Right ventricle myocardium superior (tissue), 1 donor: ENCODE data around the gene SS18L1. TPM values are rescaled to one million over a fixed set of nuclear protein-coding genes. Genes with fewer than 3 reads are reported as not detected.
"Not testable (repeated sequence)": the region's sequence is repeated elsewhere in the genome, so short reads cannot be mapped to it uniquely, and the experiment has no call there.

Source experiments
- ATAC-seq: fragments of 200-7000 bp; cut with Tn5 transposase; one replicate; pipeline ENCODE4 v1.9.1; 2020; ENCODE audit warnings: mild to moderate bottlenecking; ENCODE audit not compliant: poor library complexity
- DNase-seq: peaks from one replicate; pipeline ENCODE4 v3.0.0-alpha.2; 2020
- intact Hi-C: fragments of 100-400 bp; cut with DNase I; formaldehyde crosslinking; loops from one replicate; pipeline ENCODE4 v1.11.2; 2022
- total RNA-seq: library from RNA; stranded (reverse); fragmentation: NEBNext Ultra II Directional; extraction: Animal tissue kit (Norgen Biotek cat#: 25700); gene quantifications from one replicate; pipeline ENCODE4 v1.2.1, GENCODE V29; 2021
- donor health status: DM: no; HTN: yes; CAD: no; lungs with severe emphysema.

The SS18L1 gene
- total RNA-seq, 1 donor from 2014 or later: 8.9 TPM

DNA sequence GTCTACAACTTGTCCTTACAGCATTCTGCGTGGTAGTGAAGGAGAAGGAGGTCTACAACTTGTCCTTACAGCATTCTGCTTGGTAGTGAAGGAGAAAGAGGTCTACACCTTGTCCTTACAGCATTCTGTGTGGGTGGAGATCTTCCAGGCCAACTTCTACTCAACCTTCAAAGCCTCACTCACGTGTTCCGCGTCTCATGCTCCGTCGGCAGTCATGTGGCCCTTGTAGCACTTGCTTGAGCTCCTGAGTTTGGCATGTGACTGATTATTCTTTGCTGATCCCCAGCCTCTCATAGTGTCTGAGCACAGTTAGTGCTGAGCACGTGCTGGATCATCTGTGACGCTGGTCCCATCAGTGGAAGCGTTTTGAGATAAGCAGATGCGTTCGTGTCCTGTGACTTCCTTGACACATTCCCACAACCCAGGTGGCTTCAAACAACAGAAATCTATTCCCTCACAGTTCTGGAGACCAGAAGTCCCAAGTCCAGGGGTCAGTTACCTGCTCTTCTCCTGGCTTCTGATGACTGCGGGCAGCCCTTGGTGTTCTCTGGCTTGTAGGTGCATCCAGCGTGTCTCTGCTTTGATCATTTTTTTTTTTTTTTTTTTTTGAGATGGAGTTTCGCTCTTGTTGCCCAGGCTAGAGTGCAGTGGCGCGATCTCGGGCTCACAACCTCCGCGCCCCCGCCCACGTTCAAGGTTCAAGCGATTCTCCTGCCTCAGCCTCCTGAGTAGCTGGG is 2.6 kb downstream of the SS18L1 start:
- DNase-seq (no peak), ATAC-seq (no peak)
- intact Hi-C loops: no loop called here

DNA sequence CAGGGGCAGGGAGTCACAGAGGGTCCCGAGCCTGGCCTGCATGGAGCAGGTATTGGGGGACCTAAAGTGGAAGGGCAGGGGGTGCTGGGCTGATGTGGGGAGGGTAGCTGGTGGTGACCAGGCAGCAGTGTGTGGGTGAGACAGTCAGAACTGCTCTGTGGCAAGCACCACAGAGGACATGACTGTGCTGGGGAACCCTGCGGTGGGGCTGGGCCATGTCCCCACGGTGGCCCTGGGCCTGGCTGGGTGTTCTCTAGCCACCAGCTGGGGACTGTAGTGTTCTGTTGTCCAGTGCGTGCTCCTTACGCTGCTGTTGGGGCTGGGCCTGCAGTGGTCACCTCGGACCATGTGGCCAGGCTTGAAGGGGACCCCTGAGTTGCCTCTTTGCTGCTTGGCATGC is 3.6 kb downstream of the SS18L1 start:
- intact Hi-C loops: no loop called here
- no peak for DNase-seq
- ATAC-seq: no peak

DNA sequence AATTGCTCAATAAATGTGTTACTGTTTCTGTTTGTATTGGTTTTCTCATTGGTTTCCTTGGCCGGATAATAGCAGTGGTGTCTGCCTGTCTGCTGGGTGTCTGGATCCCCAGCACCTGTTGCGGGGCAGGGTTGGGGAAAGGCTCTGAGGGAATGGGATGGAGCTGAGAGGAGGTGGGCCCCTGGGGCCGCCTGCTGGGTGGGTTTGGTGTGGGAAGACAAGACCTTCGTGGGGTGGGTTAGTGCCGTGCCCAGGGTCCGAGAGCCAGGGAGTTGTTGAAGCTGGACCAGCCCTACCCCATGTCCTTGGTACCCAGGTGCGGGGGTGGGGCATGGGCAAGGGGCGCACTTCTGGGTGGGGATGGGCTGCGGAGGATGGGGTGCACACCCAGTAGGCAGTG is 4.0 kb downstream of the SS18L1 start:
- ATAC-seq: no peak
- intact Hi-C loops: no loop called here
- no peak for DNase-seq

DNA sequence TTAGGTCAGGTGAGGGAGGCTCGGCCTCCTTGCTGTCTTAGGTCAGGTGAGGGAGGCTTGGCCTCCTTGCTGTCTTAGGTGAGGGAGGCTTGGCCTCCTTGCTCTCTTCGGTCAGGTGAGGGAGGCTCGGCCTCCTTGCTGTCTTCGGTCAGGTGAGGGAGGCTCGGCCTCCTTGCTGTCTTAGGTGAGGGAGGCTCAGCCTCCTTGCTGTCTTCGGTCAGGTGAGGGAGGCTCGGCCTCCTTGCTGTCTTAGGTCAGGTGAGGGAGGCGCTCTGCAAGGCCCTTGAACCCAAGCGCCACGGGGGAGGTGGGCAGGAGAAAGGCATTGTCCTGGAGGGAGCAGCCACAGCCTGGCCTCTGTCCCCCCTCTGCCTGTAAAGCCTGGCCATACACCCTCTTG is 4.8 kb downstream of the SS18L1 start:
- ATAC-seq, intact Hi-C loops, DNase-seq: not testable (repeated sequence)

DNA sequence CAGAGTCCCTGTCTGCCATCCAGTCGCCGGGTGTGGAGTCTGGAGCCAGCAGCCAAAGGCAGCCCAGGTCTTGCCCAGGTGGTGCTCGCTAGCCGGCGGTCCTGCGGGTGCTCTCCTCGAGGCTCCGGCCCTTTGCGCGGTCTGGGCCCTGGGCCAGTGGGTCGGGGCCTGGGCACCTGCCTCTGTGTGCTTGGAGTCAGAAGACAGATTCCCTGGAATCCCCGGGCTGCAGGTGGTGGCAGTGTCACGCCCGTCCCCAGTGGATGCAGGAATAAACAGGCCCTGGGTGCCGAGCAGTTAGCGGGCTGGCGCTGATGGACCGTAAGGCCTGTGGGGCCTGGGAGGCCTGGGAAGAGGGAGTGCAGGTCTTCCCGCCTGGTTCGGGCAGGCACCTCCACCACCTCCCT is 5.3 kb downstream of the SS18L1 start:
- ATAC-seq: no peak

DNA sequence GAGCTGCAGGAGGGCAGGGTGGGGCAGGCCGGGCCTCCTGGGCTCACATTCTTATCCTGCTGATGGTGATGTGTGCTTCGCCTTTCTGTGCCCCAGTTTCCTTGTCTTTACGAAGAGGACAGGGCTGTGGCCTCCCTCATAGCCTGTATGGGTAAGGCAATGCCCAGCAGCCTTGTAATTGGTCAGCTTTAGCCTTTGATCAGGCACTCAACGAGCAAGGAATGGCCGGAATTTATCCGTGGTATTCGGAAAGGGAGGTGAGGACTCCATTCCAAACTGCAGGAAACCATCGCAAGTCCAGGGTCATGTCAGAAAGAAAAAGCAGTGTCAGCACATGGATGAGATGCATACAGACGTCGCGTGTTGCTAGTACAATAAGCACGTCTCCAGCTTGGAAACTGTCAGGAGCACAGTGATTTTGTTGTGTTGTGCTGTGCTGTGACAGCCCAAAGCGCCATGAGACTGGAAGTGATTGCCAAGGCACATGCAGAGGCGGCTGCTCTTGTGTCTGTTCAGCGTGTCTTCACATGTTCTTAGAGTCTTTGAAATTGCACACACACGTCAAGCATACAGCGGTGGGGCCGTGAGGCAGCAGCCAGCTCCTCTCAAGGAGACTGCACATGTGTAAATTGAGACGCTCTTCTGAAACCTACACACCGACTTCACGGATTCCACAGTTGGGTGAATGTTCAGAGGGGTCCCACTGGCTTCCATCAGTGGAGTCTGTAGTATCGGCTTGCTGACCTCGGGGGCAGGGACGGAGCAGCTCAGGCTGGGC is 6.2 kb downstream of the SS18L1 start:
- intact Hi-C loops: no loop called here
- no peak for DNase-seq
- ATAC-seq: no peak

More for the DNA sequence above, 5.3 kb downstream of the SS18L1 start:
- intact Hi-C loops: no loop called here
- no peak for DNase-seq

DNA sequence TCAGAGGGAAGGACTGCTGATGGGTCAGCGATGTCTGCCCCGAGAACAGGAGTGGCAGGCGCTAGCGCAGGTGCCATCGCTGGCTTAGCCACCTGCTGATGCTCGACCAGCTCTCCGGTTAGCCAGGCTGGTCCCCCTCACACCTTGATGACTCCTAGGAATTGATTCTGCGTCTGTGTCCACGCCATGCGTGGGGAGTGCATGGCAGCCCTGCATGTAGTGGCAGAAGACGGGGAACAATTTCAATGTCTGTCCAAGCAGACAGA is 6.7 kb downstream of the SS18L1 start:
- intact Hi-C loops: no loop called here
- no peak for ATAC-seq
- DNase-seq: no peak

DNA sequence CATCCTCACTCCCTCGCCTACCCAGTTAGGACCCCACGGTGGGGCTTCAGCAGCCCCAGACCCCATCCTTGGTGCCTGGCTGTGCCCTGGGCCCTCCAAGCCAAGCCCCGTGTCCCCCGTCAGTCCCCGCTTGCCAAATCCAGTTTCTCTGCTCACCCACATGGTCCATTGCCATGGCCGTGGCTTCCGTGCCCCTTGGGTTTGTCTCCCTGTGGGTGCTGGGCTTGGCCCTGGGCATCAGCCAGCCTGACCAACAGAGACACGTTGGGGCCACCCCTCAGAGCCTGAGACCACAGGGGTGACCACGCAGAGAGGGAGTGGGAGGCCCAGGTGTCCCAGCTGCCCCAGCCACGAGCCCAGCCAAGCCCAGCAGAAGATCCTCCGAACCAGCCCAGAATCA is 7.7 kb downstream of the SS18L1 start:
- ATAC-seq (no peak), DNase-seq (no peak)
- intact Hi-C loops: no loop called here

DNA sequence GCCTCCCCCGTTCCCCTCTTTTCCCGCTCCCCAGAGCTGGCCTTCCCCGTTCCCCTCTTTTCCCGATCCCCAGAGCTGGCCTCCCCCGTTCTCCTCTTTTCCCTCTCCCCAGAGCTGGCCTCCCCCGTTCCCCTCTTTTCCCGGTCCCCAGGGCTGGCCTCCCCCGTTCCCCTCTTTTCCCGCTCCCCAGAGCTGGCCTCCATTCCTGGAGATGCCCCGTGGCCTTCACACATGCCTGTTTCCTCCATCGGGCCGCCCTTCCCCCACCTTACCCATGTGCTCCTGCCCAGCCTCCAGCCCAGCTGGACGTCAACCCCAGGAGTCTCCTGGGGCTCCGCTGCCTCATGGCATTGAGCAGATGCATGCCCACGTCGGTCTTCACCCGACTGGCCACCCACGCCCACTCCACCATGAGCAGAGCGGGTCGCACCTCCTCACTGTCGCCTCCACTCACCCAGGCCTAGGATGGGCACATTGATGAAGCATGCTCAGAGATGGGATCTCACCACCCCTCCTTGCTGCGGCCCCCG is 8.3 kb downstream of the SS18L1 start:
- ATAC-seq (no peak), DNase-seq (no peak)
- intact Hi-C loops: no loop called here

DNA sequence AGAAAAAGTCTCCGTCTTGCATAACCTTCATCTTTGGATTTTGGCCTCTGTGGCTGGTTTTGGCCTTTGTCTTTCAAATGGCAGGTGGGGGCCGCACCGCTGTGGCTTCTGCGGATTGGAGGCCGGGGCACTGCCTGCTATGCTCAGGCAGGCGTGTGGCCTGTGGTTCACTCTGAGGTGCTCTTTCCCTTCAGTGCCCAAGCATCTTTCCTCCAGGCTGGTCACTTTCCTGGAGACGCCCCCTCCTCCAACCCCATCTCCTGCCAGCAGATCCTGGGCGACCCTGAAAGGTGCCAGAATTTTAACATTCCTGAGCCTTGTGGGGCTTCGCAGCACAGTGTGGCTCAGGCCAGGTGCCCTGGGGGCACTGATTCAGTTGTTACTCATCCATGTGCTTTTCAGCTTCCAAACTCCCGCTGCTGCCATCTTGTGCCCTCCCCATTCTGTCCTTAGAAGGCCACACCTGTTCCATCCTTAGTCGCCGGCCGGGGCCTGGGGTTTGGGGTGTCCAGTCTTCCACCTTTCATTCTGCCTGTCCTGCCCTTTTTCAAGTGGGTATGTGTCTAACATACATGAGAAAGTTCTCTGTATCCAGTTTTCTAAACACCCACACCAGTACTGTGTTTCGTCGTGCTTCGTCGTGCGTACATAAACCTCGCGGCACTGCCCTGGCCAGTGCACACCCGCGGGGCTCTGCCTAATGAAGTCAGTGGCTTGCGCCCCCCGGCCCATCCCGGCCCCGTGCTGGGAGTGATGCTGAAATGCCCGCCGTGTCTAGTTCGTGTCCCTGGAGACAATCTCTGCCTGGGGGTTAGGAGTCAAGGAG is 12.1 kb downstream of the SS18L1 start:
- ATAC-seq (no peak), DNase-seq (no peak)
- intact Hi-C loops: loop anchor here (5.0 kb wide), 1 partner anchor 143 kb away; no protein-coding TSS in a partner anchor

DNA sequence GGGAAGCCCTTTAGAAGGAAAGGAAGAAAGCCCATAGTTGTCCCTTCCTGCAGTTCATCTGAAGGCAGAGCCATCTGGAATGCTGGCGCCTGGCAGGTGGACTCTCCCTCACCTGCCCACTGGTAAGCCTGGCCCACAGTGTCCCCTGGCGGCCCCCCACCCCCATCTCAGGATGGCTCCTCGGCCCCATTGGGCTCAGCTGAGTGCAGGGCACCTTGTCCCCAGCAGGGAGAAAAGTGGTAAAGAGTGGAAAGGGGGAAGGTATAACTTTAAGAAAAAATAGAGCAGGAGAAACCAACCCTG is 12.6 kb downstream of the SS18L1 start:
- no peak for ATAC-seq
- no peak for DNase-seq
- intact Hi-C loops: loop anchor here (5.0 kb wide), 1 partner anchor 144 kb away; no protein-coding TSS in a partner anchor

DNA sequence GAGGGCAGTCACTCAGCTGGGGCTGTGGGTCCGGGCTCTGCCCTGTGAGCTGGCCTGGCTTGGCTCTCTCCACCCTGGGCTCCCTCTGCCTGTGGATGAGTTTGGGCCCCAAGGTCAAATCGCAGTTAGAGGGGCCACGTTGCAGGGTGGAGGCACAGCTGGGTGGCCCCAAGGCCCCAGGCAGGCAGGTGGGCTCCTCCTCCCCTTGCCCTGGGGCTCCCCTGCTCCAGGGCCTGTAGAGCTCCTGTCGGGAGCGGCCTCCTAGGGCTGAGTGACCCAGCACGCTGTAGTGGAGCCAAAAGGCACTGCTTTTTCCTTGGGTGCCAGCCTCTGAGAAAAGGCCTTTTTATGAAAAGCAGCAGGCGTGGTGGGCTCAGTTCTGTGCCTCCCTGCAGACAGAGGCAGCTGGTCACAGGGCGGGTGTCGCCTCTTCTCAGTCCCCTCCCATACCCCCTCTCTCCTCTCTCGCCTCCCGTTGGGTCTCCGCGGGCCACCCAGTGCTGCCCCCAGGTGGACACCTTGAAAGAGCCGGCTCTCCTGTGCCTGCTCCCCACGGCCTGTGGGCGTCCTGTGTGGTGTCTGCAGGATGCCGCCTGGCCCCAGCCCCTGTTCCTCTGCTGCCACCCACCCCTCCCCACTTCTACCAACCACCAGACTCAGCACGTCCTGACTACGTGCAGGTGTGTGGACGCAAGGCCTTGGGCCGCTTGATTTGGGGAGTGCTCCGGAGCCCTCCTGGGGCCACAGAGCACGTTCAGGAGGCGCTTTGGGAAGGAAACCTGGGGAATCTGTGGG is 13.2 kb downstream of the SS18L1 start:
- intact Hi-C loops: loop anchor here (5.0 kb wide), 1 partner anchor 144 kb away; no protein-coding TSS in a partner anchor
- peak; percentile 77 for DNase-seq

DNA sequence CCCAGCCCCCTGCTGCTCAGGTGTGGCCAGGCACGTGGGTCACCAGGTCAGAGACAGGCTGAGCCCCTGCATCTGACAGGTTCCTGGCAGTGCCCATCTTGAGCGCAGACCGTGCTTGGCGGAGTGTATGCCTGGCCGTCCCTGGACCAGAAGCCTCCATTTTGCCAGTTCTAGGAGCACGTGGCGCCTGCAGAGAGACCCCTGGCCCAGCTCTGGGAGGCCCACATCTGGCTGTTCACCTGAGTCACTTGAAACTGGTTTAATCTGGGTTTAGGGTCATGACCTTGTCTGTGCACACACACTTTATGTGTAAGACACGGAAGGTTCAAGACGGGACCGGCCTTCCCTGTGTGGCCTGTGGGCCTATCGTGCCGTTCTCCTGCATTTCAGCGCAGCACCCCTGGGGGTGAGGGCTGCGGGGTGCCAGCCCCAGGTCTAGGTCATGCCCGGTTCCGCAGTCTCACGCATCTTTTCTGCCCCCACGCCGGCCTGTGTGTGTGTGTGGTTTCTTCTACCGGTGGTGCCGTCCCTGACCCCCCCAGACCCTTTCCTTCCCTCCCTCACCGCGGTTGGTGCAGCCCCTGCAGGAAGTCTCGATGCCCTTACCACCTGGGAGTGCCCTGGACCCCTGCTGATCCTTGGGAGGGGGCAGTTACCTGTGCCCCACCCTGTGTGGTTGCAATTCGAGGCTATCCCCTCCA is 14.0 kb downstream of the SS18L1 start:
- ATAC-seq (no peak), DNase-seq (no peak)
- intact Hi-C loops: loop anchor here (5.0 kb wide), 1 partner anchor 145 kb away; no protein-coding TSS in a partner anchor

More for the DNA sequence above, 13.2 kb downstream of the SS18L1 start:
- peak; percentile 89 for ATAC-seq

DNA sequence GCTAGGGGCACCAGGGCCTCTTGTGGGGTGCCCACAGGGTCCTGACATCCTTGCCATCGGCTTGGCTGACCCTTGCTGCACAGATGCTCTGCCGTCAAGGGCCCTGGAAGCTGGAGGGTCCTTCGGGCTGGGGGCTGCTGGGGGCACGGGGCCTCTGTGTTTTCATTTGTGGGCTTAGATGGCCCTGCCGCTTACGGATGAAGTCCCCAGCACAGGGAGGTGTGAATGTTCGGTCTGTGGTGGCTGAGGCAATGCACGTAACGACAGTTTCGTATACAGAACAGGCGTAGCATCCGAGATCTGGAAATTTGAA is 14.5 kb downstream of the SS18L1 start:
- ATAC-seq (no peak), DNase-seq (no peak)
- intact Hi-C loops: loop anchor here (5.0 kb wide), 1 partner anchor 146 kb away; no protein-coding TSS in a partner anchor

DNA sequence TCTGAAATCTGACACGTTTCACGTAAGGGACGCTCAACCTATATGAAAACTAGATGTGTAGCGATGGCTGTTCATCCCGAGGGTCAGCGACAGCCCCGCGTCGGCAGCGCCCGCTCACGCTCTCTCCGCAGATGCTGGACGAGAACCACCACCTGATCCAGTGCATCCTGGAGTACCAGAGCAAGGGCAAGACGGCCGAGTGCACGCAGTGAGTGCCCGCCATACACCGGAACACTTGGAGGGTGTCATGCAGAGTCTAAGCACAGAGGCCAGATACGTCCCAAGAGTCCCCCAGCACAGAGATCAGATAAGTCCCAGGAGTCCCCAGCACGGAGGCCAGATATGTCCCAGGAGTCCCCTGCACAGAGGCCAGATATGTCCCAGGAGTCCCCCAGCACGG is 15.0 kb downstream of the SS18L1 start:
- intact Hi-C loops: loop anchor here (5.0 kb wide), 1 partner anchor 146 kb away; no protein-coding TSS in a partner anchor
- no peak for DNase-seq
- ATAC-seq: no peak

DNA sequence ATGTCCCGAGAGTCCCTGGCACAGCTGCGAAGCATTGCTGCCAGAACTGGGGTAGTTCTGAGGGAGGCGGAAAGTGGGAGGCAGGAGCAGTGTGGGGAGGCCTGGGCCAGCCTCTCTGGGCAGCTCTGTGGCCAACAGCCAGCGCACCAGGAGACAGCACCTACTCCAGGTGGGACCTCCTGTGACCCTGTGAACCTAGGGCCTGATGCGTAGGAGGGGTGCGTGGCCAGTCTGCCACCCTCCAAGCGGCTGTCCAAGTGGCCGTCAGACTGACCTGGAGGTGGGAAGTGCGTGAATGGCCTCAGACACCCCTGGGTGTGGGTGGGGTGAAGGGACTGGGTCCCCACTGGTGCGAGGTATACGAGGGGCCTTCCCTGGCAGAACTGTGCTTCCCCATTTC is 15.5 kb downstream of the SS18L1 start:
- intact Hi-C loops: loop anchor here (5.0 kb wide), 1 partner anchor 147 kb away; no protein-coding TSS in a partner anchor

DNA sequence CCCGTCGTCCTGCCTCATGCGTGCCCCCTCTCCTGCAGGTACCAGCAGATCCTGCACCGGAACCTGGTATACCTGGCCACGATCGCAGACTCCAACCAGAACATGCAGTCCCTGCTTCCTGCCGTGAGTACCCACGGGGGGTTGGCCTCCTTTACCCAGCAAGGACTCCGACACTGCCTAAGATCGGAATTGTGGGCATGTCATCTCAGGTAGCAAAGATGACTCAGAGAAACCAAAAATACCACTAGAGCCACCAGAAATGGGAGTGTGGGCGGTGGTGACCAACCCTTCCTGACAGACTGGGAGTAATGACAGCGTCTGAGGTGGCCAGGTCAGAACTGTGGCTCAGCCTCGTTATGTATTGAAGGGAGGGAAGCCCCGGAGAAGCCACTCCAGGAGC is 16.3 kb downstream of the SS18L1 start:
- no peak for ATAC-seq
- no peak for DNase-seq
- intact Hi-C loops: loop anchor here (5.0 kb wide), 1 partner anchor 148 kb away; no protein-coding TSS in a partner anchor

More for the DNA sequence above, 15.5 kb downstream of the SS18L1 start:
- no peak for DNase-seq
- no peak for ATAC-seq

DNA sequence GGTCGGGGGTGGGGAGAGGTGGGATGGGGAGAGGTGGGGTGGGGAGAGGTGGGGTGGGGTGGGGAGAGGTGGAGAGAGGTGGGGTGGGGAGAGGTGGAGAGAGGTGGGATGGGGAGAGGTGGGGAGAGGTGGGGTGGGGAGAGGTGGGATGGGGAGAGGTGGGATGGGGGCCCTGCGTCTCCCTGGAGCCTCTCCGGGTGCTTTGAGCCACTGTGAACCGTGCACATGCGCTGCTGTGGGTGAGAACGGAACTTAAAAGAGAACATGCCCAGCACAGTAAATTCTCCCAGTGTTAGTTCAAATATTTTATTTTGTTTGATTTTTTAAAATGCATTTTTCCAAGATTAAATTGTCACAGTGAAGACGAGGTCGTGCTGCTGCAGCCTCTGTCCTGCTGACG is 16.7 kb downstream of the SS18L1 start:
- DNase-seq: no peak
- ATAC-seq: no peak
- intact Hi-C loops: no loop called here
